Hematopoietic multipotent progenitor cell treated with erythropoietin and hydrocortisone succinate and interleukin-3 and kit ligand, for 4 days (in vitro differentiated cells): ENCODE data around the gene GOLGA8Q.
"Not testable (repeated sequence)": the region's sequence is repeated elsewhere in the genome, so short reads cannot be mapped to it uniquely, and the experiment has no call there.

Experiments used
- DNase-seq: peaks from one replicate; pipeline ENCODE4 v3.0.0-alpha.2; 2015

The GOLGA8Q gene

DNA sequence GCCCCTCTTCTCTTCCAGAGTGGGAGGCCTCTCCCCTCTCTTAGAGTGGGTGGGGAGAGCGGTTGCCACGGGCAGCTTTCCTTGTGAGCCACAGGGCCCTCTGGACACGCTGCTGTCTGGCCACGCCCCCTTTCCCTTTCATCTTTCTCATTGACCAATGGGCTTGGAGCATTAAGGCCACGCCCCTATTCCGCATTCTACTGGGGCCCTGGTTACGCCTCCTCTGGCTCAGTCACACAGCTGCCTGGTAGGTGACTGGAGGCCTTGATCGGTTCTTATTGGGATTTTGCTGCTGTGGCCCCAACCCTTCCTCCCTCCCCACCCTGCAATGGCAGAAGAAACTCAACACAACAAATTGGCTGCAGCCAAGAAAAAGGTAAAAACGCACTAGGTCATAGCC lies at the start of gene GOLGA8Q:
GOLGA8Q (plus strand) TSS at position 301 of the 400 bp plus-strand sequence; CDS start at position 329, 28 bp downstream.
- DNase-seq, result not testable (repeated sequence)

DNA sequence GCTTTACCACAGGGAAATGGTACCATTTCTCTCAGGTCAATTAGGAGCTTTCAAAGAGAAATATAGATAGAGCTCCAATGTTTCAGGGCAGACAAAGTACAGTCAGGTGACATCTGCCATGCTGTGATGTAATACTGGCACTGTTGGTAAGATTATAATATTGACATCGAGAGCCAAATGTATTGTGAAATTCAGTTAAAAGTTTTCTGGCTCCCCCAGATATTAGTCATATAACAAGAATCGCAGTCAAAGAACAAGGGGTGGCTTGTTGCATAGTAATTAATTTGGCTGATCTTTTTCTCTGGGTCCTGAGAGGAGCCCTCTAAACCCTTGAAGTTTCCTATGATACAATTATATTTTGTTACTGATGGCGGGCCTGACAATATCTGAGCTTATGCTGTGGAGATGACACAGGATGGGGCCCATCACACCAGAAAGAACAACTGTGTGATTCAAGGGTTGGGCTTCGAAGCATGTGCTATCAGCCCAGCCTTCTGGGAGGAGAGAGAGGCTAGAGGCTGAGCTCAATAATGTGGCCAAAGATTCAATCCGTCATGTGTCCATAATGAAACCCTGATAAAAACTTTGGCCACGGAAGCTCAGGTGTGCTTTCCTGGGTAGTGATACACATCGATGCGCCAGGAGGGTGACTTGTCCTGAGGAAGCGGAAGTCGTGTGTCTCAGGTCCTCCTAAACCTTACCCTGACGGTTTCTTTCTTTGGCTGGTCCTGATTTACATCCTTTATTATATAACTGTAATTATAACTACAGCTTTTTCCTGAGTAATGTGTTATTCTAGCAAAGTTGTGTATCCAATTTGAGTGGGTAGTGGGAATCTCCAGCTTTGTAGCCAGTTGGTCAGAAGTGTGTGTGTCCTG lies 48.7 kb upstream of the GOLGA8Q start:
- DNase-seq, result not testable (repeated sequence)

DNA sequence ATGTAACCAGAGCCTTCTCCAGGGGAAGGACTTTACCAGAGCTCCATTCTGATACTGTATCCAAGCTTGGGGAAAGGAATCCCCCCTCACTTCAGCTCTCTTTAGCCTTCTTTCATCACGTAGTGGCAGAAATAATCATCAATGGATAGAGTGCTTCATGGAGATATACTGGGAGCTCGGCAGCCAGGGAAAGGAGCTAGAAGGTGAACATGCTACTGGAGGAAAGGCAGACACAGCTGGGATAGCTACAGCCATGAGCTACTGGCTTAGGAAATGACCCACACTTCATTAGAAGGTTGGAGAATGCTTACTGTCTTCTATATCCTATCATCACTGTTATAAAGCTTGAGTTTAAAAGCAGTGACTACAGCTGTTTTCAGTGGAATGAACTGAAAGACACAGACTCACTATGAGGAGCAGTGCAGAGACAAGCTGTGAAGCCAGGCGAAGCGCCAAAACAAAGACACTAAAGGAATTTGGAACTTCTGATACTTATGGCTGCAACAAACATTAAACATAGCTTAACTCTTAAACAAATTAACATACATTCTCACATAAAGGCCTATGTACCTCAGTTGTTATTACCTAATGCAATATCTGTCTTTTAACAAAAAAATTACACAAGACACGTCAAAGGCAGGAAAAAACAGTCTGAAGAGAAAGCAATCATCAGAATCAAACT lies 47.5 kb upstream of the GOLGA8Q start:
- DNase-seq, result not testable (repeated sequence)

GRCh38 chr15:30514545-30514944 lies 37.3 kb upstream of the GOLGA8Q start:
- DNase-seq, result not testable (repeated sequence)

DNA sequence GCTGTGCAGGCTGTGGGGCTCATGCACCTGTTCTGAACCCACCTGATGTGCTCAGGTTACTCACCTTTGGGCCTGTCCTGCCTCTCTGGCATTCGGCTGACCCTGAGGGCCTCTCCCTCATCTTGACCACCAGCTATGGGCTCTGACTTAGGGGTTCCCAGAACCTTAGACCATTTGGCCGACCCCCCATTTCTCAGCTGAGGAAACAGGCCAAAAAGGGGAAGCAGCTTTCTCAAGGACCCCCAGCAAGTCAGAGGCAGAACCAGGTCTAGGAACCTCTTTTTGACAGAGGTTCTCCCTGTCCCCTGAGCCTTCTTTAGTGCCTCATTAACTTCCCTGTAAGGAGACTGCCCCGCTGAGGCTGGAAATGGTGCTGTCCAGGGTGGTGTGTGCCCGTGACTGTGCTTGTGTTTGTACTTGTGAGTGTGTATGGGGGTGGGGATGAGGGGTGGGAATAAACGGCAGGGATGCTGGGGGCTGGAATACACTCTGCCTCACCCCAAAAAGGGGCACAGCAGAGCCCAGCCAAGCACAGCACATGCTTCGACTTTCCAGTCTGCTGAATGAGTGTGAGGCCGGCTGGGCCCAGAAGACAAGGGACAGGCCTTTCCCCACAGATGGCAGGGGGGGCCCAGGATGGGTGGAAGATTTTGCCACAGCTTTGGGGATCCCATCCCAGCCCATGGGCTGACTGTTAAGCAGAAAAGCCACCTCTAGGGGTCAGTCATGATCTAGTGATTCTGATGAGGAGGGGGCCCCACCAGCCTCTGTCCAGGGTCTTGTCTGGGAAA lies 28.2 kb upstream of the GOLGA8Q start:
- not testable (repeated sequence) for DNase-seq

DNA sequence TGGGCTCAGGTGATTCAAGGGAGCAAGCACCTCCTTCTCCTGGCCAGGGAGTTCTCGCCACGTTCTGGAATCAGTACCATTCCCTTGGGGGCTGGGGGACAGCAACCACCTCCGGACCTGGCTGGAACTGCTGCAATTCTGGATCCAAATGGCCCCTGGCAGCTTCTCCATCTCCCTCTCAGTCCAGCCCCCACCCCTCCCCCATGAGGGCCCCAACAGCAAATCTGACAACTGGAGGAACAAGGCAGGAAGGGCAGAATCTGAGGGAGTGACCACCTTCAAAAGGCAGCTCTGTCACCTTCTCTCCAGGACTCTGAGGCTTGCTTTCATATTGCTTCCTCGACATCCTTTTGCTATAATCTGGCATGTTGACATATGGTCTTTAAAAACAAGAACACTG lies 25.9 kb upstream of the GOLGA8Q start:
- DNase-seq, result not testable (repeated sequence)

GRCh38 chr15:30529049-30529448 lies 22.8 kb upstream of the GOLGA8Q start:
- not testable (repeated sequence) for DNase-seq

GRCh38 chr15:30566949-30567348 lies 15.1 kb downstream of the GOLGA8Q start:
- DNase-seq, result not testable (repeated sequence)

GRCh38 chr15:30573012-30573491 lies 21.2 kb downstream of the GOLGA8Q start:
- not testable (repeated sequence) for DNase-seq

DNA sequence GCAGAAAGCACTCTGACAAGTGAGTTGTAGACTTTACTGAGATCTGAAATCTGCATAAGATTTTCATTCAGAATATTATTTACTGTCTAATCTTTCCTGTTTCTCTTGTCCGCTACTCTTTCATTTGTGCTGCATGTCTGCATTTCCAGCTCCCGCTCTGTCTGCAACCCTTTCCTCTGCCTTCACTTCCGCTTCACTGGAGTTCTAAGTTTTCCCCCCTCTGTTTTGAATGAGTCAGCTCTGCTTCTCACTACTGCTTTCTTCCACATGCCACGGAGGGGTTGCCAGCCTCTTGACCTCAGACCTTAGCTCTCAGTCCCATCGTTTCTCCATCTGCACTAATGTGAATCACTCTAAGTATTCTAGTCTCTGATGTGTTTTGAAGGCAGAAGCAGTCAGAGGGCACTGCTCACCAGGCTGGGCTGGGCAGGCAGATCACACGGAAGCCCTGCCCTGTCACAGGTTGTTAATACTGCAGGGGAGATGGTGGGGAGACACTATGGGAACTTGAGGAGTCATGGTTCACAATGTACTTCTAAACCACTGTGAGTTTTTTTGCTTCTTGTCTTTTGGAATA lies 27.6 kb downstream of the GOLGA8Q start:
- DNase-seq, result not testable (repeated sequence)

DNA sequence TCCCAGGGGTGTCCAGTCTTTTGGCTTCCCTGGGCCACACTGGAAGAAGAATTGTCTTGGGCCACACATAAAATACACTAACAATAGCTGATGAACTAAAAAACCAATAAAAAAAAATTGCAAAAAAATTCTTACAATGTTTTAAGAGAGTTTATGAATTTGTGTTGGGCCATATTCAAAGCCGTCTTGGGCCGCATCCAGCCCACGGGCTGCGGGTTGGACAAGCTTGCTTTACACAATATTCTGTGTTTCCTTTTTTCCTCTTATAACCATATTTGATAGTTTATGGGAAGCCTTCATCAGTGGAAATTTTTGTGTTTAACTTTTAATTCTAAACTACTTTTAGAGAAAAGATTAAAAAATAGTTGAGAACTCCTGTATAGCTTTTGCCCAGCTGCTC lies 28.9 kb downstream of the GOLGA8Q start:
- DNase-seq, result not testable (repeated sequence)

DNA sequence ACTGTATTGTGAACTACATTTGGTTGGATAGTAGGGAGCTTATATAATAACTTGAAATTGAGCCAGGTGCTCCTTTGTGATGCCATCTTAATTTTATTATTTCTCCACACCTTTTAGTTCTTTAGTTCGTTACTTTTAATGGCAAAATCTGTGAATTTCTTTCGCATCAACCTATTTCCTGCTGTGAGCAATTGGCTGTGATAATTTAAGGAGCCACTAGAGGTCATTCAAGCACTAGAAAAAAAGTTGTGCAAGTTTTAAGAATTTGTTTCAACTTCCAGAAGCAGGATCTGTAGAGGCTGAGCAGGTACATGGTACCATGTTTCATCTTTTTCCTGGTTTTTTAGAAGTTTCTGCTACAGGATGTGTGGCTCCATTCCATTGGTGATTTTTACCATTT lies 47.1 kb downstream of the GOLGA8Q start:
- not testable (repeated sequence) for DNase-seq

GRCh38 chr15:30603796-30604195 lies 51.9 kb downstream of the GOLGA8Q start, which contains the start of gene GOLGA8H:
GOLGA8H (plus strand) TSS chr15:30604028; CDS start chr15:30604126, 98 bp downstream.
- not testable (repeated sequence) for DNase-seq
